EL (cell line): ENCODE data around the gene KCNK13.
"Not testable (repeated sequence)": the region's sequence is repeated elsewhere in the genome, so short reads cannot be mapped to it uniquely, and the experiment has no call there.

Experiments
- DNase-seq: peaks from one replicate; pipeline ENCODE4 v3.0.0-alpha.2; 2016

The KCNK13 gene

DNA sequence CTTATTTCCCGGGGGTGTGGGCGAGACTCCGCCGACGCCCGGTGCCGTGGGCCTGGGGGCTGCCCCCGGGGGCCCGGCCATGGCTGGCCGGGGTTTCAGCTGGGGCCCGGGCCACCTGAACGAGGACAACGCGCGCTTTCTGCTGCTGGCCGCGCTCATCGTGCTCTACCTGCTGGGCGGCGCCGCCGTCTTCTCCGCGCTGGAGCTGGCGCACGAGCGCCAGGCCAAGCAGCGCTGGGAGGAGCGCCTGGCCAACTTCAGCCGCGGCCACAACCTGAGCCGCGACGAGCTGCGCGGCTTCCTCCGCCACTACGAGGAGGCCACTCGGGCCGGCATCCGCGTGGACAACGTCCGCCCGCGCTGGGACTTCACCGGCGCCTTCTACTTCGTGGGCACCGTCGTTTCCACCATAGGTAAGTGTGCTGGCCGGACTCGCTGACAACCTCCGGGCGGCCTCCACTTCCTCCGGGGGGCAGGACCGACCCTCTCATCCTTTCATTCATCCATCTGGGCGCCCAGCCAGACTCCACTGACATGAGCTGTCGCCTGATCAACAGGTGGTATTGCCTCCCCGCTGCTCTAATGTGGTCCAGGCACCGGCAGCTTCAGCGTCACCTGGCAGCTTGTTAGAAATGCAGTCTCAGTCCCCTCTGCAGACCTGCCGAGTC is 467 bp downstream of the KCNK13 start:
- DNase-seq = no peak

DNA sequence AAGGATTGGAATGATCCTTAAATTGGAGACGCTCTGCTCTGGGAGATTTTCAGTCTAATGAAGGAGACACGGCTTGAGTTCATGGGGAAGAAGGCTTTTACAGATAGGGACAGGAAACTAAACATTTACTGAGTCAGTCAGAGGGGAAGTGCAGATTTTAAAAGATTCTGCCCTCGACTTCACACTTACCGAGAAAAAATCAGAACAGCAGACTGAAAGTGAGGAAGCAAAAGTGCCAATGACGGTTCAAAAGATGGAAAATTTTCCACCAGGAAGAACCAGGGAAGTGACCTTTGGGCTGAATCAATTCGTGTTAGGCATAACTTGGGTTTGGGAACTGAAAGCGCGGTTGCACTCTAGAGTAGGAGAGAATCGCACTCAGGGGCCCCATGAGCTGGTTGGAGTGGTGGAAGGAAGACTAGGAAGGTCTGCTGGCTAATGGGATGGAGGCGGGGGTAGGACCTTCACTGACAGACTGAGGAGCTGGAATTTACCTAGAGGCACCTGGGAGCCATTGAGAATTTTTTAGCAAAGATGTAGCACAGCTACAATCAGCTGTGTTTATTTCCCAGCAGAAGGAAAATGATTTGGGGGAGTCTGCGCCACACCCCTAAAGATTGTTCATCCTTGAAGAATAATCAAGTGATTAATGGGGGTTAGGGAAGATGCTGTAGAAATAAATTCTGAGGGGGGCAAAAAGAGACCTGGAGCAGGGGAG is 1.2 kb downstream of the KCNK13 start:
- no peak for DNase-seq

DNA sequence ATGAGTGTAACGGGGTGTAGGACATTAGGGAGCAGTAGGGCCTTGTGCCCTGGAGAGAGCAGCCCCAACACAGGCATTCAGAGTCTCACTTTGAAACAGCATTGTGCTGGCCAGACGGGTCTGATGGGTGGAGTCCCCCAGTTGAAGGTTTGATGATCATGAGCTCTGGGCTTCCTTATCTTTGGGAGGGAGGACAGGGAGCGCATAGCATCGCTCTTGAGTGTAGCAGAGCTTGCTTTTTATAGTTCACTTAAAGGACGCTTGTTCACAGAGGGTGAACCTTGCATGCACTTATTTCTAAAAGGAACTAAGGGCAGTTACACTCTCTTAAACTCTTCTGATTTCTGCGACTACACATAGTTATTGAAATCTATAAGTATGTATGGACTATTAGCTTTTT is 10.6 kb downstream of the KCNK13 start:
- DNase-seq = no peak

DNA sequence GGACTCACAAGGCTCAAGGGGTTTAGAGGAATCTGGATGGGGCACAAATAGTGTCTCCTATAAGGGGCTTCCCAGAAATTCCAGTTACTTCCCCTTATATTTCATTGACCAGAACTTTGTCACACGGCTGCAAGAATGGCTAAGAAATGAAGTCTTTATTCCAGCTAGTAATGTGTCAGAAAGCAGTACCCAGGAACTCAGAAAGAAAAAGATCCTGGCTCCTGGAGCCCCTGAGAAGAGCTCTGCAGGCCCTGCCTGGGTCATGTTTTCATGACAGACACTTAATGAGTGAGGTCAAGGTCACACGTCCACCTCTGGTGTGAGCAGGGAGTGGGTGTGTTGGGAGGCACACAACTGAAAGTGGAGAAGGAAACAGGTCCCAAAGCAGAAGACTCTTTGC is 17.8 kb downstream of the KCNK13 start:
- DNase-seq = no peak

DNA sequence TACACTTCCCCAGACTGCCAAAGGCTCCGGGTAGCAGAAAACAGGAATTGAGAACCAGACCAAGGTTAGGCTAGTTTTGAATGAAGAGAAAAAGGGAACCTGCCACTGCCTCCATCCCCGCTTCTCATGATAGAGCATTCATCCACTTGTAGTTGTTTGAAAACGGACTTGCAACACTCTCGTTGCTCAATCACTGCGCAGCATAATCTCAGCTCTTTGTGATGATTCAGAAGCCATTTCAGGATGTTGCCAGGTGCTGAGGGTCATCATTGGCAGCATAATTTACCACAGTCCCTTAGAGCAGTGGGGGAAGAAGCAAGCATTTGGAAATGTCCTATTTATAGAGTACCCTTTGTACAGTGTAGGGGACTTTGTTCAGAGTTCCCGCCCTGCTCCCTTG is 25.6 kb downstream of the KCNK13 start:
- peak; percentile 30 for DNase-seq

DNA sequence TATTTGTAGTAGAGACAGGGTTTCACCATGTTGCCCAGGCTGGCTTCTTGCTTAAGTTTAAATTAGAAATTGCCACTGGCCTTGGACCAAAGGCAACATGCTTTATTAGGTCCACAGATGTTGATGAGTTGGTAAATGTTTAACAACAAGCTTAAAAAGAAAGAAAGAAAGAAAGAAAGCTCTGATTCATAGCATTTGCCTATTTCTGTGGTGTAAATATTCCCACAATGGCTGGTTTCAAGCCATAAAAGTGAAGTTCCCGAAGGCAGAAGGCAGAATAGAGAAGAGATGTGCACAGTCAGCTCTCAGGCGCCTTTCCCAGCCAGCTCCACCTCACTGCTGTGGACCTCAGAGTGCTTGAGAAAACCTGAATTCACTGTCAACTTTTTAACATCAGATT is 26.4 kb downstream of the KCNK13 start:
- no peak for DNase-seq

DNA sequence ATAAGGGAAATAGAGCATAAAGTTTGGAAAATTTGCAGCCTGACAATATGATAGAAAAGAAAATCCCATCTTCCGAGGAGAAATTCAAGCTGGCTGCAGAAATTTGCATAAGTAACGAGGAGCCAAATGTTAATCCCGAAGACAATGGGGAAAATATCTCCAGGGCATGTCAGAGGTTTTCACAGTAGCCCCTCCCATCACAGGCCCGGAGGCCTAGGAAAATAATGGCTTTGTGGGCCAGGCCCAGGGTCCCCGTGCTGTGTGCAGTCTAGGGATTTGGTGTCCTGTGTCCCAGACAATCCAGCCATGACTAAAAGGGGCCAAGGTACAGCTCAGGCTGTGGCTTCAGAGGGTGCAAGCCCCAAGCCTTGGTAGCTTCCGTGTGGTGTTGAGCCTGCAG is 27.7 kb downstream of the KCNK13 start:
- DNase-seq = not testable (repeated sequence)

DNA sequence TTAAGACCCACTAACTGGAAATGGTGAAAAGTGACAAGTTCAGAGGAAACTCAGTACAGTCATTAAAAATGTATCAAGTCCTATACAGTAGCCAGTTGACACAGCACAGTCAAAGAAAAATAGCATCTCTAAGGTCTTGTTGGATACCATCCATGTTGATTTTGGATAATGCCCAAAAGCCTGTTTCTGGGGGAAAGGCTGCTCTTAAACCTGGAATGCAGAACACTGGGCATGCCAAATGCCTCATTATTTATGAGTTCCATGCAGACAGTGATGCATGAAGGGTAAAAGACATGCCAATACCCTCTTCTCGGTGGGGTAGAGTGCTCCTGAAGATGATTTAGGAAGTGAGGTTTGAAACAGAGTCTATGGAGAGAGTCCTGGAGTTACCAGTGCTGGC is 29.6 kb downstream of the KCNK13 start:
- peak; percentile 72 for DNase-seq

DNA sequence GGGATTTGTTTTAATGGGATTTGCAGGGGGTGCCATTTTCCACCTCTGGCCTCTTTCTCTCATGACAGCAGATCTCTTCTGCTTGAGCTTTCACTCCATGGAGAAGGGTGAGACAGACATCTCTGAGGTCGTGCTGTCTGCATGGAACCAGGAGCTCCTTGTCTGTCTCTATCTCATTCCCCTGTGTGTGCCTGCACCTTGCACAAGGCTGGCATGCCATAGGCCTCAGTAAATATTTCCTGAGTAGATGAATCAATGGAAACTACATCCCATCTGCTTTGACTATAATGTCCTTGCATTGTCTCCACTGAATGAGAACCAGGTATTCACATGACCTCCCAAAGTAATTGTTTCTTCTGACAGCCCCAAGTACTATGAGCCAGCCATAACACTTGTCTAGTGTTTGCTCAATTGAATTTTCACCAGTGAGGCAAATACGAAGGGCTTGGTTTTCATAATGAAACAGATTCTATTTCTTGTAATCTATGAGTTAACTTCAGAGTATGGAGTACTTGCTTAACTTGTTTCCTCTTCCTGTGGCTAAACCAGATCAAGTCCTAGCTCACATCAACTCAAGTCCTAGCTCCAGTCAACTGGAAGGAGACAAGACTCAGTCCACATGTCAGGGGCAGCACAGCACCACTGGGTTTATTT is 32.3 kb downstream of the KCNK13 start:
- peak; percentile 49 for DNase-seq

DNA sequence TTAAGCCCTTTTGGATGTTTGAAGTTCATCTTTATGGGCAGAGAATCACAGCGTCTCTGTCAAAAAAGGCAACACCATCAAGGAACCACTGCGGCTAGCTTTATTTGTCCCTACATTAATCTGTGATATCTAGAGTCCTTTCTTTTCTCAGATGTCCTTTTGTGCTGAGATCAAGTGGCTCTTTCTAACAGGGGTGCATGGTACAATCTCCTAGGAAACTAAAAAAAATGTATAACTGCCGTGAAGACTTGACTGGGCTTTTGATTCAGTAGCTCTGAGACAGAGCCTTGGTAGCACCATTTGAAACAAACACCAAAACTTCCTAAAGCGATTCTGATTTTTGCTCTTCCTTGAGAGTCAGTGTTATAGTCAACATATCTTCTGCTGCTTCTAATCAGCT is 33.3 kb downstream of the KCNK13 start:
- no peak for DNase-seq

DNA sequence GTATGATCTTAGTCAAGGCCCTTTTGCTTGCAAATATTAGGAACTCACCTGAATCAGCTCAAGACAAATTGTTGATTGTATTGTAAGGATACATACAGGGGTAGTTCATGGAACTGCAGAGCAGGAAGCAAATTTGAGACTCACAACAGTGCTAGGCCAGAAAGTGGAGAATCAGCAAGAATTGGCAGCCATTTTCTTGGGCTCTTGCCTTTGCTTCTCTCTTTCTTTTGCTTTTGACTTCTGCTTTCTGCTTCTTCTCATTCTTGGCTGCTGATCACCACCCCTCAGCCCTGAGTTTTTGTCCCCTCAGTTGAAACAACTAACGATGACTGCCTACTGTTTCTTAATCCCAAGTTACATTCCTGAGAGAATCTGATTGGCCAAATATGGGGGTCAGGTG is 34.8 kb downstream of the KCNK13 start:
- no peak for DNase-seq

DNA sequence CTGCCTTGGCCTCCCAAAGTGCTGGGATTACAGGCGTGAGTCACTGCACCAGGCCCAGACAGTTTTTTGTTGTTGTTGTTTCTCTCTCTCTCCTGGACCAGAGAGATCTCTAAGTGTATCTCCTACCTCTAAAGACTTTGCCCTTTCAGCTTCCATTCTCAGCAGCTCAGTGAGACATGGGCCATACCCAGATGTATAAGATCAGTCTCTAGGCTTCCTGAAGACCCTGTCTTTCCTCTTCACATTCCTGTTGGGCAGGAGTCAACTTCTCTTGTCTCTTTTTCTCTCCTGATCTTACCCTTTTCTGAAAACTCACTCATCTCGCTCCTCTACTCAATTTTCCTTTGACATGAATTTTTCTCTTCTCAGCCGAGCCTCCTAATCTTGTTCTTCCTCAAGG is 42.0 kb downstream of the KCNK13 start:
- DNase-seq = no peak

DNA sequence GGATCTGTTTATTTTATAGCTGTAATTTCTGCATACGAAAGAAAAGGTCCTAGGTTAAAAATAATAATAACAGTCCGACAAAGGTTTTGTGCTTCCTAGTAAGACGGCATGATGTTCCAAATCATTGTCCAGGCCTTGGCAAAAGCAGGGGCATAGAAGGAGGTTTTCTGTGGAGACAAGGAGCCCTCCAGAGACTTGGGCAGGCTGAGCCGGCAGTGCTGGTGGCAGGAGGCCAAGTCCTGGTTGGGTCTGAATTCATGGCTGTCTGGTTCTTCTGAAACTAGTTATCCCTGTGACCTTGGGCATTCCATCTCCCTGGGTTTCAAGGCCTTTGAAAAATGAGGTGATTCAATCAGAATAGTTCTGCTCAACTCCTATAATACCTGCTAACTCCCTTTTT is 44.0 kb downstream of the KCNK13 start:
- no peak for DNase-seq

DNA sequence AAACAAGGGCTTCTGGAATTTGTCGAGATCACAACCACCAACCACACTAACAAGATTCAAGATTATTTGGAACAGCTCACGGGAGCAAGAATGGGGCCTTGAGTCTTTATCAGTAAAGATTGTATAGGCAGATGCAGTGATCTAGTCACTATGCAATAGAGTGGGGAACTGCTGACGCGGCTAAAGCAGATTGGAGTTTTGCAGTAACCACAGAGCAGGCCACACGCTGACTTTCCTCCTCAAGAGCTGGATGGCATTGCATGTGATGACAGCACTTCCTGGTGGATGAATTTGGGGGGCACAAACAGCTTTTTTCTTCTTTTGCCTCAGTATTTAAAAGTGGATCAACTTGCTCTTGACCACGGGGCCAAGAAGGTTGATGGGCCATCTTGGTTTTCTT is 46.0 kb downstream of the KCNK13 start:
- DNase-seq = no peak

DNA sequence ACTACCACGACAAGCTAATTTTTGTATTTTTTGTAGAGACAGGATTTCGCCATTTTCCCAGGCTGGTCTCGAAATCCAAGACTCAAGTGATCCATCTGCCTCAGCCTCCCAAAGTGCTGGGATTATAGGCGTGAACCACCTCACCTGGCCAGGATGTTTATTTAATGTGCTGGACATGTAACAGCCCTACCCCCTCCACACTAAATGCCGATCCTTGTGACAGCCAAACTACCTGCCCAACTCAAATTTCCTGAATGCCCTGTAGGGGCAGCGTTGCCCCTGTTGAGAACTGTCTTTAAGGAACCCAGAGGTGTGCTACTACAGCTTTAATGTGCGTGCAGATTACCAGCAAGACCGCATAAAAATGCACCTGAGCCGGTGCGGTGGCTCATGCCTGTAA is 48.1 kb downstream of the KCNK13 start:
- DNase-seq = no peak

DNA sequence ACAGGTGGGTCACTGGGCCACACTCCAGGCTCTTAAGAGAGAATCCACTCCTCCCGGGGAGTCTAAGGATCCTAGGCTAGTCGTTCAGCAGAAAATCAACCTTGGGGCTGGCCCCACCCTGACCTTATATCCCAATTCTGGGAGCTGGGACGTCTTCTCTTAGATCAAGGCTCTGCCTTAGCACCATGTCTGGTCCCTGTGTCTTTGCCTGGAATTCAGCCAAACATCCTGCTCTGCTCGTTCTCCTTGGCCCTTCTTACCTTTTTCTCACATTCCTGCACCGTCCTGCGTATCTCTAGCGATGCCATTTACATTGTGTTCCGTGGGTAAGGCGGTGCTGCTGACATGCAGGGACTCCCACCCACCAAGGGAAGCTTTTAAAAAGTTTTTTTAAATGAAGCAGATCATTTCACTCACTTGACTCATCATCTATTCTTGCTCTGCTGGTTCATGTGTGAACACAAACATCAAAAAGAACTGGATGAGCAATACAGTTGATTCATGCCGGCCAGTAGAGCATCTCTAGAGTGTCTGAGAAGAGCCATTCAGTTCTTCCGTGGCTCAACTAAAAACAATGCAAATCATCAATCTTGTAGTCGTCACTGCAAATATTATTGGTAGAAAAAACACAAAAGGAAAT is 50.2 kb downstream of the KCNK13 start:
- peak; percentile 68 for DNase-seq

DNA sequence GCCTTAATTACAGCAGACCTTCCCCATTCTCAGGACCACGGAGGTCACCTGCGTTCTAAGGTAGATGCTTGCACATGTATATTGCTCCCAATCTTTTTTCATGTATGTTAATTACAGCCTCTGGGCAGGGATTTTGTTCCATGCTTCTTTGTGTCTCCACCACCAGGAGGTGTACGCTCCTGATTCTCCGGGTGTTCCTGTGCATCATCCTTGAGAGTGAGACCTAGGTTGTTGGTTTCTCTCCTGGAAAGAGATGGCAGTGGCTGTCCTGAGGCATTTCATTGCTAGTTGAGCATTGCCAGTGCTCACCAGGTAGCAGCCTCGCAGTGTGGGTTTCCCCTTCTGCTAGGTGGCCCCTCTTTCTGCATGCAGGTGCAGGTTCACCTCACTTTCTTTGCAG is 52.8 kb downstream of the KCNK13 start:
- DNase-seq = no peak

DNA sequence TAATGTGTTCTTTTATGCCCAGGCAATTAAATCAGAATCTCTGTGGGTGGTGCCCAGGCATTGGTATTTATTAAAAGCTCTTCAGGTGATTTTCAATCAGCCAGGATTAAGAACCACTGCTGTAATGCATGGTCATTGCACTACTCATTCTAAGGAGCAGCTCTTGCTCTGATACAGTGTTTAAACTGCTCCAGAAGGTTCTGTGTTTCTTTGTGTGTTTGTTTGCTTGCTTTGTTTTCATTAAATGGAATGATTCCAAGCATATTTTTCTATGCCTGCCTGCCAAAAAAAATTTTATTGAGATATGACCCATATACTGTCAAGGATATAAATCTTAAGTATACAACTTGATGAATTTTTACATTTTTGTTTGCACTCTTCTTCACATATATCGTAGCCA is 54.0 kb downstream of the KCNK13 start:
- DNase-seq = no peak

DNA sequence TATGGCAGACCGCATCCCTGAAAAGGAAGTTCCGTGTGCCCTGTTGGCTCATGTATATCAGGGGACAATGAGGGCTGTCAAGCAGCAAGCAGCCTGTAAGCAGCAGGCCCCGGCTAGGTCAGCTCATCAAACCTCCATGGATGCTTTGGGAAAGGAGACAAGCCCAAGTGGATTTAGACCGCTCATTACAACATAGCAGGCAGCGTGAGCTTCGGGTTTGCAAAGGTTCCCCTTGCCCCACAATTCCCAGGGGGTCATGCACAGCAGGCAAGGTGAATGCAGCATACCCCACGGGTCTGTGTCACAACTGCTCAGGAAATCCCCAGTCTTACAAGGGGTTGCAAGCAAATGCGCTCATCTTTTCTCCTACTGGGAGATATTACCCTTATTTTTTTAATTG is 54.6 kb downstream of the KCNK13 start:
- DNase-seq = no peak

DNA sequence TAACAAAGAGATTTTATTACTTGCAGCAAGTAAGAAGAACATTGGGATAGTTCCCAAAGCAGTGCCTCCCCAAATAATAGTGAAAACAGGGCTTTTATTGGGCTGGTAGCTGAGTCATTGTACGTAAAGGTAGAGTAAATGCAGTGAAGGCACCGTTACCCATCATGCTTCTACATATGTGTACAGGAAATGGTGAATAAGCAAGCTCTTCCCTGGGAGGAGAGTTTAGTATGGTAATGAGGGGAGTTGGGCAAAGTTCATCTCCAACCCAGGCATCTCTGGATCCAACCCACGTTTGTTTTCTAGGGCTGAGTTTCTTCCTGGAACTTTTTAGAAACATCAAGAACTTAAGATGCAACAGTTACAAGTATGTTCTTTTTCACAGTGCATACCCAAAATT is 56.2 kb downstream of the KCNK13 start:
- DNase-seq = no peak

DNA sequence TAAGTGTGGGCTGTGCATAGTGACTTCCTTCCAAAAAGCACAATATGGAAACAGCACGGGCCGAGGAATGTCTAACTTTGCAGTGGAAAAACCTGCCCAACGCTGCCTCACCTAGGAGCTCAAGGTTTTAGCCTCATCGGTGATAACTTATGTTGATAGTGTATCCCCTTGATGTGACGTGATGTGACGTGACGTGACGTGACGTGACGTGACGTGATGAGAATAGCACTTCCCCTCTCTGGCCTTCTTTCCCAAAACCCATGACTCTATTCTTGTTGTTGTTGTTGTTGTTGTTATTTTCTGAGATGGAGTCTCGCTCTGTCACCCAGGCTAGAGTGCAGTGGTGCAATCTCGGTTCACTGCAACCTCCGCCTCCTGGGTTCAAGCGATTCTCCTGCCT is 64.5 kb downstream of the KCNK13 start:
- DNase-seq = no peak

DNA sequence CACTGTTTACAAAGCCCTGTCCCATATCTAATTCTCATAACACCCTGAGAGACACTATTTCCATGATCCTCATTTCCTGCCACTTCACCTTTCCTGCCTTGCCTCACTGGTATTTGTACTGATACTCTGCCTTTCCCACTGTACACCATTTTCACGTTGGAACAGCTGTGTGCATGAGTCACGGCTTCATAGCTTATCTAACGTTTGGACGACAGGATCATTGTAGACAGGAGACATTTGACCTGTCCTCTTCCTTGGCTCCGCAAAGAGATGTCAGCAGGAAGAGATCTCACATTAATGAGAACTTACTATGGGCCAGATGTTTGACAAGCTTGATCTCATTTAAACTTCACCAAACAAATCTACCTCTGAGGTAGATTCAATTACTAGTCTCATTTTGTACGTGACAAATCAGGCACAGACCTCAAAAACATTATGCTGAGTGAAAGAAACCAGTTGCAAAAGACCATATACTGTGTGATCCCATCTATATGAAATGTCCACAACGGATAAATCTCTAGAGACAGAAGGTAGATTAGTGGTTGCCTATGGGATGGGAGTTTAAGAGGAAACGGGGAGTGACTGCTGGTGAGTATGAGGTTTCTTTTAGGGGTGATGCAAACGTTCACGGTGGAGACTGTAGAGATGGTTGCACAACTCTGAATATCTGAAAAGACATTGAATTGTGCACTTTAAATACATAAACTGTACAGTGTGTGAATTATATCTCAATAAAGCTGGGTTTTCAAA is 71.2 kb downstream of the KCNK13 start:
- DNase-seq = no peak

DNA sequence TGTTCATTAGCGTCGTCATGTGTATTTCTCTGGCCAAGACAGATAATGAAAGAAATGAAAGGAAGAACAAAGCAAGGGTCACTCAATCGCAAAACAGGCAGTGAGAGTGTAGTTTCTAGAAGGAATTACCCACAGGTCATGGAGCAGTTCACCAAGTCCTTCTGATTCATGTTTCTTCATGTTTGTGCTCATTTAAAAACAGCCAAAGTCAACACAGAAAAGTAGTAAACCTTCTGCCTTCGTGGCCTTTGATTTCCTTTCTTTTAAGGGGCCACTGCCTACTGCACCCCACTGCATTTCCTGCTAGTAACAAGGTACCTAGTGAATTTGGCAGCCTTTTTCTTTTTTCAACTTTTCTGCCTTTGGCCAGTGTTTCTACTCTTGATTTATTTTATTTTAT is 75.1 kb downstream of the KCNK13 start:
- no peak for DNase-seq
